Stimulated activated memory B cell treated with anti-CD40 and anti-IgM and Interleukin-4, amounts not matched to agents 10 μg/mL and 1 μg/mL and 100 μg/mL, for 72 hours (primary cell): ENCODE data around the gene NT5DC2.
A peak's percentile ranks its signal among the peaks of the same experiment; 100 is the strongest.

Experiments
- ATAC-seq: fragments of 150-1000 bp; cut with Tn5 transposase; 2 replicates; pipeline ENCODE4 v1.10.0; 2021
- H3K27ac Mint-ChIP-seq: one replicate; pipeline ENCODE4 v1.8.0; 2022; ENCODE audit warnings: mild to moderate bottlenecking, mixed read lengths
- H3K27me3 Mint-ChIP-seq: one replicate; pipeline ENCODE4 v1.8.0; 2022; ENCODE audit warnings: mixed read lengths
- H3K36me3 Mint-ChIP-seq: one replicate; pipeline ENCODE4 v1.8.0; 2022; ENCODE audit warnings: mixed read lengths
- H3K4me1 Mint-ChIP-seq: one replicate; pipeline ENCODE4 v1.8.0; 2022; ENCODE audit warnings: mixed read lengths
- H3K4me3 Mint-ChIP-seq: one replicate; pipeline ENCODE4 v1.8.0; 2022; ENCODE audit warnings: mild to moderate bottlenecking, moderate library complexity, mixed read lengths
- H3K9me3 Mint-ChIP-seq: one replicate; pipeline ENCODE4 v1.8.0; 2022; ENCODE audit warnings: mixed read lengths

Gene NT5DC2

GRCh38 chr3:52479877-52480575 is 53.6 kb downstream of the NT5DC2 start:
- no peak overlapping the region for H3K27ac Mint-ChIP-seq
- no peaks in the 10 kb centered on the region for H3K4me1 Mint-ChIP-seq
- peaks cover 47% of the 10 kb centered on the region for H3K36me3 Mint-ChIP-seq
- peak; percentile 22 for ATAC-seq
- H3K4me3 Mint-ChIP-seq: no peak overlapping the region
- no peaks in the 10 kb centered on the region for H3K27me3 Mint-ChIP-seq
- no peaks in the 10 kb centered on the region for H3K9me3 Mint-ChIP-seq

GRCh38 chr3:52479037-52479876 is 54.4 kb downstream of the NT5DC2 start:
- H3K9me3 Mint-ChIP-seq: no peaks in the 10 kb centered on the region
- ATAC-seq: no peak
- no peak overlapping the region for H3K27ac Mint-ChIP-seq
- H3K27me3 Mint-ChIP-seq: no peaks in the 10 kb centered on the region
- peaks cover 50% of the 10 kb centered on the region for H3K36me3 Mint-ChIP-seq
- no peak overlapping the region for H3K4me3 Mint-ChIP-seq
- no peaks in the 10 kb centered on the region for H3K4me1 Mint-ChIP-seq

- no peaks in the 10 kb centered on the region for H3K4me1 Mint-ChIP-seq
- no peak overlapping the region for H3K4me3 Mint-ChIP-seq
- no peaks in the 10 kb centered on the region for H3K9me3 Mint-ChIP-seq
- peaks cover 64% of the 10 kb centered on the region for H3K36me3 Mint-ChIP-seq
- no peak for ATAC-seq
- no peaks in the 10 kb centered on the region for H3K27me3 Mint-ChIP-seq
- H3K27ac Mint-ChIP-seq: no peak overlapping the region
Measured at GRCh38 chr3:52477796-52478095, 55.9 kb downstream of the NT5DC2 start.

- Mint-ChIP-seq H3K27ac (no peak overlapping the region), H3K9me3 (no peaks in the 10 kb centered on the region), H3K4me1 (no peaks in the 10 kb centered on the region), H3K36me3 (peaks cover 69% of the 10 kb centered on the region), H3K27me3 (no peaks in the 10 kb centered on the region), H3K4me3 (no peak overlapping the region)
- ATAC-seq: no peak
Measured at GRCh38 chr3:52477076-52477795, 56.4 kb downstream of the NT5DC2 start.
